K562 (cell line): ENCODE results near the gene DSCAM. TPM values are rescaled to one million over a fixed set of nuclear protein-coding genes. Genes with fewer than 3 reads are reported as not detected.

Experiments
- ATAC-seq: fragments of 200-7000 bp; cut with Tn5 transposase; 3 replicates; pipeline ENCODE4 v1.9.1; 2020; ENCODE audit warnings: moderate library complexity
- BruUV-seq: library from RNA; stranded (reverse); fragments of 400-500 nt; replicated peaks from 2 replicates; lab custom pipeline; 2021; lab: Mats Ljungman, UMichigan
- CTCF ChIA-PET: fragments of 300-600 bp; formaldehyde crosslinking; extraction: SDS; loops from one replicate; lab custom pipeline; 2021; ENCODE audit warnings: low intra/inter-chr PET ratio; lab: Yijun Ruan, JAX
- POLR2A ChIA-PET: fragments of 300-600, 350-650 bp; sonication (Branson Sonifier 250); formaldehyde crosslinking; extraction: SDS; loops from one replicate; lab custom pipeline; 2021; ENCODE audit warnings: antibody characterized with exemption, inconsistent platforms; lab: Yijun Ruan, JAX
- DNase-seq, 4 experiments: peaks; one replicate each; pipeline versions ENCODE4 v3.0.0 to v3.0.0-alpha.2; 2011 to 2018; ENCODE audit warnings: low spot score in 3 of 4, mixed read lengths in 3 of 4; ENCODE audit errors: extremely low read depth in 1 of 4
- FAIRE-seq: peaks from 2 replicates; lab custom pipeline; 2011; peaks lifted over from hg19 to GRCh38; lab: Jason Lieb, UNC
- H2AFZ ChIP-seq: 2 replicates; pipeline ENCODE4 v1.6.0; 2011; ENCODE audit warnings: low read depth, low read length, control low read depth, inconsistent platforms
- H3K27ac ChIP-seq: fragments of 200-600 bp; 3 replicates; pipeline ENCODE4 v1.8.0; 2011; ENCODE audit warnings: low read depth, mild to moderate bottlenecking, control low read depth, inconsistent platforms, low read length, moderate library complexity, mixed read lengths; ENCODE audit errors: extremely low read depth
- H3K27me3 ChIP-seq, 2 experiments: fragments of 300-600 bp in 1 of 2; 2 replicates in 1 of 2; 3 replicates in 1 of 2; pipeline versions ENCODE4 v1.6.0 to v1.8.0; 2011; ENCODE audit warnings: inconsistent platforms in 2 of 2, low read length in 2 of 2, mild to moderate bottlenecking in 1 of 2, mixed read lengths in 1 of 2, moderate library complexity in 1 of 2; ENCODE audit not compliant: control insufficient read depth in 2 of 2, insufficient read depth in 2 of 2
- H3K36me3 ChIP-seq: fragments of 300-600 bp; 3 replicates; pipeline ENCODE4 v1.8.0; 2011; ENCODE audit warnings: mild to moderate bottlenecking, low read length, inconsistent platforms; ENCODE audit not compliant: control insufficient read depth, insufficient read depth
- H3K4me1 ChIP-seq, 2 experiments: fragments of 200-600 bp in 1 of 2; replicated peaks in 1 of 2; 2 replicates in 1 of 2; 3 replicates in 1 of 2; pipeline versions ENCODE4 v1.5.1 to v1.8.0; 2011; ENCODE audit warnings: inconsistent platforms in 2 of 2, low read length in 2 of 2, mild to moderate bottlenecking in 1 of 2, mixed read lengths in 1 of 2, moderate library complexity in 1 of 2; ENCODE audit not compliant: control insufficient read depth in 2 of 2, insufficient read depth in 2 of 2
- H3K4me2 ChIP-seq: 2 replicates; pipeline ENCODE4 v1.6.1; 2011; ENCODE audit warnings: low read length, control low read depth, inconsistent platforms, mixed read lengths; ENCODE audit not compliant: insufficient read depth
- H3K4me3 ChIP-seq: fragments of 200-600 bp; sonication (generic), shearing (Covaris generic); 2 replicates; pipeline ENCODE4 v1.5.1; 2016; ENCODE audit warnings: control low read depth, inconsistent platforms
- H3K79me2 ChIP-seq: fragments of 200-600 bp; 3 replicates; pipeline ENCODE4 v1.8.0; 2011; ENCODE audit warnings: low read length, inconsistent platforms; ENCODE audit not compliant: control insufficient read depth, insufficient read depth
- H3K9ac ChIP-seq, 2 experiments: 2 replicates each; pipeline versions ENCODE4 v1.6.0 to v1.6.1; 2011; ENCODE audit warnings: low read depth in 2 of 2, low read length in 2 of 2, control low read depth in 1 of 2, inconsistent platforms in 1 of 2, mild to moderate bottlenecking in 1 of 2, mixed read lengths in 1 of 2; ENCODE audit not compliant: insufficient read depth in 1 of 2
- H3K9me1 ChIP-seq: one replicate; pipeline ENCODE4 v1.6.0; 2011; ENCODE audit warnings: inconsistent platforms, mild to moderate bottlenecking, low read length, moderate library complexity; ENCODE audit not compliant: control insufficient read depth, insufficient read depth
- H3K9me3 ChIP-seq: replicated peaks from 2 replicates; pipeline ENCODE4 v1.5.1; 2011; ENCODE audit warnings: low read depth, low read length, inconsistent platforms; ENCODE audit not compliant: control insufficient read depth, insufficient read depth
- H4K20me1 ChIP-seq: replicated peaks from 2 replicates; pipeline ENCODE4 v1.6.1; 2011; ENCODE audit warnings: low read length, inconsistent platforms, mixed read lengths; ENCODE audit not compliant: control insufficient read depth, insufficient read depth
- FIP1L1 ChIP-seq: fragments of 200-400 bp; formaldehyde crosslinking; IDR thresholded peaks from 2 replicates; pipeline ENCODE4 v1.6.1; 2018; ENCODE audit warnings: mild to moderate bottlenecking, low read depth, low read length; ENCODE audit not compliant: poor library complexity, severe bottlenecking
- GTF2A2 ChIP-seq: IDR thresholded peaks from 2 replicates; pipeline ENCODE4 v1.6.1; 2016; ENCODE audit warnings: mild to moderate bottlenecking, missing genetic modification characterization, missing compliant biosample characterization
- MAFF ChIP-seq: IDR thresholded peaks from 2 replicates; pipeline ENCODE4 v1.6.1; 2012; ENCODE audit warnings: low read length, improper control_type of control experiment
- MAFK ChIP-seq: IDR thresholded peaks from 2 replicates; pipeline ENCODE4 v1.6.1; 2011; ENCODE audit warnings: low read length, improper control_type of control experiment
- NFE2 ChIP-seq: IDR thresholded peaks from 2 replicates; pipeline ENCODE4 v1.6.1; 2014; ENCODE audit warnings: antibody characterized with exemption, low read depth
- RNF2 ChIP-seq: sonication (generic); IDR thresholded peaks from 2 replicates; pipeline ENCODE4 v1.6.1; 2016
- SMARCB1 ChIP-seq: IDR thresholded peaks from 2 replicates; pipeline ENCODE4 v1.6.1; 2011; ENCODE audit warnings: improper control_type of control experiment, low read depth; ENCODE audit not compliant: insufficient read length
- TBL1XR1 ChIP-seq, 2 experiments: IDR thresholded peaks; 2 replicates each; pipeline ENCODE4 v1.6.1; 2012; ENCODE audit warnings: improper control_type of control experiment in 2 of 2, low read length in 2 of 2, mild to moderate bottlenecking in 1 of 2
- ZNF316 ChIP-seq: fragments of 450-650 bp; IDR thresholded peaks from 2 replicates; pipeline ENCODE4 v1.6.1; 2016
- WGBS: fragments of 100-300 bp; shearing (Covaris generic); methylation state at CpG from one replicate; pipeline ENCODE4 v1.1.6; 2016; ENCODE audit warnings: low coverage, mixed read lengths; ENCODE audit not compliant: insufficient coverage; ENCODE audit errors: missing lambda C conversion rate; 5-methylcytosine and 5-hydroxymethylcytosine counted together
- in situ Hi-C: fragments of 300-500 bp; cut with MboI; formaldehyde crosslinking; loops from 4 replicates; pipeline ENCODE4 v1.15.0; 2018; ENCODE audit warnings: inconsistent platforms, mixed read lengths
- intact Hi-C: fragments of 100-400 bp; cut with micrococcal nuclease; formaldehyde crosslinking; loops from 2 replicates; pipeline ENCODE4 v1.14.2; 2022
- polyA plus RNA-seq, 8 experiments: library from polyadenylated mRNA; depleted of rRNA in 4 of 8; stranded (reverse) in 5 of 8; unstranded in 3 of 8; fragments of >200 nt; fragmentation: Nextera tagmentation in 2 of 8; fragmentation: Illumina TruSeq in 1 of 8; extraction: Ambion mirVana in 2 of 8; extraction: Trizol in 1 of 8; gene quantifications; 2 replicates each; pipeline versions ENCODE4 v1.2.1 to v1.2.3, GENCODE V29; 2011 to 2014; ENCODE audit warnings: inconsistent platforms in 1 of 8, missing spikeins in 1 of 8
- total RNA-seq, 7 experiments: library from RNA; depleted of rRNA in 6 of 7; stranded (reverse); fragments of >200 nt in 6 of 7; fragmentation: Illumina TruSeq in 2 of 7; extraction: Trizol in 2 of 7; gene quantifications; 2 replicates each; pipeline versions ENCODE4 v1.2.1 to v1.2.3, GENCODE V29; 2011 to 2021; ENCODE audit warnings: low replicate concordance in 1 of 7
- TF ChIP-seq, protein P1 (sequence below): fragments of 250-450 bp; sonication (Bioruptor Pico); IDR thresholded peaks from 2 replicates; pipeline ENCODE4 v1.9.0; 2021; ENCODE audit warnings: mild to moderate bottlenecking
- TF ChIP-seq, protein P2 (sequence below): fragments of 200-800 bp; sonication (Bioruptor generic); IDR thresholded peaks from 2 replicates; pipeline ENCODE4 v1.6.1; 2016; ENCODE audit warnings: missing genetic modification characterization, missing compliant biosample characterization

DSCAM gene
- total and polyA plus RNA-seq, 9 of the 15 experiments (the other 6 are each of a cell fraction or from before 2014, with no cell fraction given): not detected

DNA sequence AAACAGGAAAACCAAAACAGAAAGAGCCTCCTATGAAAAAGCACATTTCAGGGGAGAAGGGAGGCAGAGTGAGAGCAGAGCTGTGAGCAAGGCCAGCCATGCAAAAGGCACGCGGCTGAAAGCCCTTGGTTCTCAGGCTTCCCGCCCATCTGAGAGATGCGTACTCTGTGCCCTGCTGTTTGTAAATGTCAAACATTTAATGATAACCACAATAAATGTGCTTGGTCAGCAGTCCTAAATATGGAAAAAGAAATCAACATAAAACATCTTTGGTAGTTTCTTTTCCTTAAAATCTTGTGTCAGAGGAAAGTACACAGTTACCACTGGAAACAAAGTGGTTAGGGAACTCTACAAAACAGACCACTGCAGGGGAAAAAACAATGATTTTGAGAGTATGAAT lies 283.1 kb downstream of the DSCAM start:
- 0% methylated on average over 4 of the region's 4 CpGs for WGBS
- Histone ChIP-seq H2AFZ (no peak overlapping the region), H3K9ac (no peak overlapping the region), H3K36me3 (no peaks in the 10 kb centered on the region), H4K20me1 (no peaks in the 10 kb centered on the region), H3K27me3 (no peaks in the 10 kb centered on the region), H3K4me1 (no peaks in the 10 kb centered on the region), H3K4me2 (no peak overlapping the region), H3K4me3 (no peak overlapping the region), H3K9me1 (no peaks in the 10 kb centered on the region), H3K79me2 (no peaks in the 10 kb centered on the region)
- ChIA-PET CTCF (no interaction called here), POLR2A (no interaction called here)
- intact Hi-C loops: no loop called here
- no peak for DNase-seq
- in situ Hi-C loops: no loop called here
- no TSS peak for BruUV-seq
- peak; percentile 29; the same call in 1 of the 2 replicates for TF ChIP-seq ZNF316
- TF ChIP-seq NFE2: no peak
- TF ChIP-seq MAFF: peak; percentile 59
- peak; percentile 59 for TF ChIP-seq MAFK
- TF ChIP-seq, all 486 proteins: peak for 3
- ATAC-seq: no peak
- Histone ChIP-seq H3K9me3 (peaks cover 4% of the 10 kb centered on the region; the same call in 1 of the 2 replicates), H3K27ac (no peak overlapping the region)
- no peak for FAIRE-seq

DNA sequence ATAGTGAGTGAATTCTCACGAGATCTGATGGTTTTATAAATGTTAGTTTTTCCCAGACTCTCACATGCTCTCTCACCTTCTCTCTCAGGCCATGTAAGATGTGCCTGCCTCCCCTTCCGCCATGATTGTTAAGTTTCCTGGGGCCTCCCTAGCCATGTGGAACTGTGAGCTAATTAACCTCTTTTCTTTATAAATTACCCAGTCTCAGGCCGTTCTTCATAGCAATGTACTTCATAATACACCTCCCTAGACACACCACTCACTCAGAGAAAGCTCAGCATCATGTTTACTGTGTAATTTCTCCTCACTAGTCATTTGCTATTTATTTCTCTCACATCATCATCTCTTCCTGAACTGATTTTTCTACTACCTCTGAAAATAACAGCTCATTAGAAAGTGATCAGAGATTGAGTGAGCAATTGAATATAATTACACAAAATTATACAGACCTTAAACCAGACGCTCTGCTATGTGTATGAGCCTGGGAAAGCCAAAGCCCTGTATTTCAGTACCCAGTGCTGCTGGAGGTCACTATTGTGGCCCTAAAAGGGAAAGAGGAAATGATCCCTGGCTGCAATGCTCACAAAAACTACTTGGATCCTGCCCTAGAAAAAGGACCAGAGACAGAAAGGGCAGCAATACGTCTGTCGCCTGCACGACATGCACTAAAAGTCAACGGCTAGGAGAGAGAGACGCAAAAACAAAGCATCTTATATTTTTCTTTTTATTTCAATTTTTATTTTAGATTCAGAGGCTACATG lies 284.5 kb downstream of the DSCAM start:
- H4K20me1 ChIP-seq: no peaks in the 10 kb centered on the region
- CTCF ChIA-PET: no interaction called here
- no peak overlapping the region for H3K4me3 ChIP-seq
- no peaks in the 10 kb centered on the region for H3K4me1 ChIP-seq
- no peaks in the 10 kb centered on the region for H3K27me3 ChIP-seq
- no peaks in the 10 kb centered on the region for H3K9me1 ChIP-seq
- no peak overlapping the region for H3K9ac ChIP-seq
- H3K4me2 ChIP-seq: no peak overlapping the region
- ATAC-seq: no peak
- WGBS: under 1% methylated on average over 9 of the region's 9 CpGs
- H3K27ac ChIP-seq: no peak overlapping the region
- no peaks in the 10 kb centered on the region for H3K36me3 ChIP-seq
- FAIRE-seq: no peak
- no peak for DNase-seq
- no peaks in the 10 kb centered on the region for H3K79me2 ChIP-seq
- no TSS peak for BruUV-seq
- intact Hi-C loops (no loop called here), in situ Hi-C loops (no loop called here)
- H3K9me3 ChIP-seq: peaks cover 4% of the 10 kb centered on the region; the same call in 1 of the 2 replicates
- H2AFZ ChIP-seq: no peak overlapping the region
- POLR2A ChIA-PET: no interaction called here
- TF ChIP-seq TBL1XR1 (IDR thresholded peaks at IDR 0.05; ENCODE audit: low read length in 2 of 2): no peak
- no peak for TF ChIP-seq GTF2A2 (tag)
- no peak for TF ChIP-seq SMARCB1
- no peak for TF ChIP-seq FIP1L1
- TF ChIP-seq, protein P1, sequence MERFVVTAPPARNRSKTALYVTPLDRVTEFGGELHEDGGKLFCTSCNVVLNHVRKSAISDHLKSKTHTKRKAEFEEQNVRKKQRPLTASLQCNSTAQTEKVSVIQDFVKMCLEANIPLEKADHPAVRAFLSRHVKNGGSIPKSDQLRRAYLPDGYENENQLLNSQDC: no peak
- TF ChIP-seq, protein P2, sequence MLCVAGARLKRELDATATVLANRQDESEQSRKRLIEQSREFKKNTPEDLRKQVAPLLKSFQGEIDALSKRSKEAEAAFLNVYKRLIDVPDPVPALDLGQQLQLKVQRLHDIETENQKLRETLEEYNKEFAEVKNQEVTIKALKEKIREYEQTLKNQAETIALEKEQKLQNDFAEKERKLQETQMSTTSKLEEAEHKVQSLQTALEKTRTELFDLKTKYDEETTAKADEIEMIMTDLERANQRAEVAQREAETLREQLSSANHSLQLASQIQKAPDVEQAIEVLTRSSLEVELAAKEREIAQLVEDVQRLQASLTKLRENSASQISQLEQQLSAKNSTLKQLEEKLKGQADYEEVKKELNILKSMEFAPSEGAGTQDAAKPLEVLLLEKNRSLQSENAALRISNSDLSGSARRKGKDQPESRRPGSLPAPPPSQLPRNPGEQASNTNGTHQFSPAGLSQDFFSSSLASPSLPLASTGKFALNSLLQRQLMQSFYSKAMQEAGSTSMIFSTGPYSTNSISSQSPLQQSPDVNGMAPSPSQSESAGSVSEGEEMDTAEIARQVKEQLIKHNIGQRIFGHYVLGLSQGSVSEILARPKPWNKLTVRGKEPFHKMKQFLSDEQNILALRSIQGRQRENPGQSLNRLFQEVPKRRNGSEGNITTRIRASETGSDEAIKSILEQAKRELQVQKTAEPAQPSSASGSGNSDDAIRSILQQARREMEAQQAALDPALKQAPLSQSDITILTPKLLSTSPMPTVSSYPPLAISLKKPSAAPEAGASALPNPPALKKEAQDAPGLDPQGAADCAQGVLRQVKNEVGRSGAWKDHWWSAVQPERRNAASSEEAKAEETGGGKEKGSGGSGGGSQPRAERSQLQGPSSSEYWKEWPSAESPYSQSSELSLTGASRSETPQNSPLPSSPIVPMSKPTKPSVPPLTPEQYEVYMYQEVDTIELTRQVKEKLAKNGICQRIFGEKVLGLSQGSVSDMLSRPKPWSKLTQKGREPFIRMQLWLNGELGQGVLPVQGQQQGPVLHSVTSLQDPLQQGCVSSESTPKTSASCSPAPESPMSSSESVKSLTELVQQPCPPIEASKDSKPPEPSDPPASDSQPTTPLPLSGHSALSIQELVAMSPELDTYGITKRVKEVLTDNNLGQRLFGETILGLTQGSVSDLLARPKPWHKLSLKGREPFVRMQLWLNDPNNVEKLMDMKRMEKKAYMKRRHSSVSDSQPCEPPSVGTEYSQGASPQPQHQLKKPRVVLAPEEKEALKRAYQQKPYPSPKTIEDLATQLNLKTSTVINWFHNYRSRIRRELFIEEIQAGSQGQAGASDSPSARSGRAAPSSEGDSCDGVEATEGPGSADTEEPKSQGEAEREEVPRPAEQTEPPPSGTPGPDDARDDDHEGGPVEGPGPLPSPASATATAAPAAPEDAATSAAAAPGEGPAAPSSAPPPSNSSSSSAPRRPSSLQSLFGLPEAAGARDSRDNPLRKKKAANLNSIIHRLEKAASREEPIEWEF (CRISPR knock-in tag): no peak
- TF ChIP-seq RNF2: no peak
